GM23338 (cell line): Measurements from ENCODE around the gene CASR. TPM values are rescaled to one million over a fixed set of nuclear protein-coding genes. Genes with fewer than 3 reads are reported as not detected.

ENCODE experiments used
- ATAC-seq: fragments of 200-7000 bp; cut with Tn5 transposase; 3 replicates; pipeline ENCODE4 v1.9.1; 2020
- DNase-seq: peaks from one replicate; pipeline ENCODE4 v3.0.0-alpha.2; 2015; ENCODE audit warnings: low spot score
- H2AFZ ChIP-seq: fragments of 200-600 bp; sonication (generic); 2 replicates; pipeline ENCODE4 v1.8.0; 2016; ENCODE audit warnings: antibody characterized with exemption, mild to moderate bottlenecking, moderate library complexity
- H3F3A ChIP-seq: fragments of 200-600 bp; sonication (generic); replicated peaks from 2 replicates; pipeline ENCODE4 v1.8.0; 2017; ENCODE audit warnings: antibody characterized with exemption, mixed run types, low read depth
- H3K27ac ChIP-seq: fragments of 200-600 bp; sonication (generic); 2 replicates; pipeline ENCODE4 v1.6.1; 2016; ENCODE audit warnings: low read depth
- H3K27me3 ChIP-seq: fragments of 200-600 bp; sonication (generic); 2 replicates; pipeline ENCODE4 v1.8.0; 2016; ENCODE audit warnings: mild to moderate bottlenecking, mixed run types, moderate library complexity; ENCODE audit not compliant: insufficient read depth
- H3K36me3 ChIP-seq: fragments of 200-600 bp; sonication (generic); 2 replicates; pipeline ENCODE4 v1.8.0; 2016; ENCODE audit warnings: mild to moderate bottlenecking; ENCODE audit not compliant: insufficient read depth
- H3K4me1 ChIP-seq: fragments of 200-600 bp; sonication (generic); 2 replicates; pipeline ENCODE4 v1.8.0; 2016; ENCODE audit warnings: mild to moderate bottlenecking, moderate library complexity; ENCODE audit not compliant: insufficient read depth
- H3K4me2 ChIP-seq: fragments of 200-600 bp; sonication (generic); 2 replicates; pipeline ENCODE4 v1.7.1; 2017; ENCODE audit warnings: mixed run types
- H3K4me3 ChIP-seq: fragments of 200-600 bp; sonication (generic); 2 replicates; pipeline ENCODE4 v1.6.1; 2016; ENCODE audit warnings: mixed run types
- H3K79me2 ChIP-seq: fragments of 200-600 bp; sonication (generic); replicated peaks from 2 replicates; pipeline ENCODE4 v1.8.0; 2017; ENCODE audit warnings: mild to moderate bottlenecking; ENCODE audit not compliant: insufficient read depth
- H3K9me2 ChIP-seq: fragments of 200-600 bp; sonication (generic); 2 replicates; pipeline ENCODE4 v1.8.0; 2017; ENCODE audit not compliant: insufficient read depth
- H4K20me1 ChIP-seq: fragments of 200-600 bp; sonication (generic); replicated peaks from 2 replicates; pipeline ENCODE4 v1.8.0; 2017; ENCODE audit warnings: mild to moderate bottlenecking; ENCODE audit not compliant: insufficient read depth
- H3K27ac Mint-ChIP-seq: 2 replicates; pipeline ENCODE4 v1.8.0; 2020; ENCODE audit warnings: inconsistent platforms, mild to moderate bottlenecking, moderate library complexity, mixed read lengths
- H3K27me3 Mint-ChIP-seq: 3 replicates; pipeline ENCODE4 v1.8.0; 2022; ENCODE audit warnings: low read depth, mild to moderate bottlenecking, moderate library complexity, mixed read lengths, inconsistent platforms; ENCODE audit not compliant: insufficient read depth, poor library complexity
- H3K36me3 Mint-ChIP-seq: 3 replicates; pipeline ENCODE4 v1.8.0; 2021; ENCODE audit warnings: low read depth, mild to moderate bottlenecking, inconsistent platforms, moderate library complexity, mixed read lengths
- H3K4me1 Mint-ChIP-seq: 3 replicates; pipeline ENCODE4 v1.8.0; 2020; ENCODE audit warnings: mild to moderate bottlenecking, inconsistent platforms, mixed read lengths
- H3K4me3 Mint-ChIP-seq: 3 replicates; pipeline ENCODE4 v1.8.0; 2021; ENCODE audit warnings: moderate library complexity, mild to moderate bottlenecking, inconsistent platforms, mixed read lengths
- H3K9me3 Mint-ChIP-seq: 3 replicates; pipeline ENCODE4 v1.8.0; 2020; ENCODE audit warnings: moderate library complexity, mild to moderate bottlenecking, inconsistent platforms, mixed read lengths
- CREB1 ChIP-seq: fragments of 250-450 bp; sonication (Bioruptor Pico); IDR thresholded peaks from 2 replicates; pipeline ENCODE4 v1.5.0; 2020; ENCODE audit warnings: low read depth, mild to moderate bottlenecking, moderate library complexity
- JUNB ChIP-seq: IDR thresholded peaks from one replicate; pipeline ENCODE4 v1.6.1; 2016; ENCODE audit warnings: antibody characterized with exemption; ENCODE audit not compliant: unreplicated experiment
- STAT1 ChIP-seq: IDR thresholded peaks from one replicate; pipeline ENCODE4 v1.6.1; 2016; ENCODE audit warnings: antibody characterized with exemption; ENCODE audit not compliant: unreplicated experiment
- ZNF114 ChIP-seq: fragments of 250-450 bp; sonication (Bioruptor Pico); IDR thresholded peaks from 2 replicates; pipeline ENCODE4 v1.5.0; 2020; ENCODE audit warnings: mild to moderate bottlenecking, moderate library complexity
- ZNF331 ChIP-seq: fragments of 250-450 bp; sonication (Bioruptor Pico); IDR thresholded peaks from 2 replicates; pipeline ENCODE4 v1.5.0; 2020; ENCODE audit warnings: low read depth, mild to moderate bottlenecking, moderate library complexity
- polyA plus RNA-seq: library from polyadenylated mRNA; unstranded; fragments of >200 nt; fragmentation: Nextera tagmentation; extraction: Ambion mirVana; gene quantifications from 2 replicates; pipeline ENCODE4 v1.2.1, GENCODE V29; 2016
- total RNA-seq: library from RNA; depleted of rRNA; stranded (reverse); fragments of >200 nt; shearing (Covaris generic); gene quantifications from 2 replicates; pipeline ENCODE4 v1.2.3, GENCODE V29; 2014
- TF ChIP-seq, protein P1 (sequence below), 2 experiments: fragments of 200-600 bp in 1 of 2; sonication (generic) in 1 of 2; conservative IDR thresholded peaks; 2 replicates each; pipeline versions ENCODE4 v1.5.1 to v1.6.1; 2016 to 2017; ENCODE audit warnings: antibody characterized with exemption in 2 of 2, low read depth in 2 of 2, mild to moderate bottlenecking in 2 of 2, moderate library complexity in 1 of 2
- TF ChIP-seq, protein P2 (sequence below): IDR thresholded peaks from one replicate; pipeline ENCODE4 v1.6.1; 2018; ENCODE audit warnings: antibody characterized with exemption; ENCODE audit not compliant: unreplicated experiment

Gene CASR
- total and polyA plus RNA-seq, 2 experiments from 2014 or later, result 0.08 to 0.56 TPM

DNA sequence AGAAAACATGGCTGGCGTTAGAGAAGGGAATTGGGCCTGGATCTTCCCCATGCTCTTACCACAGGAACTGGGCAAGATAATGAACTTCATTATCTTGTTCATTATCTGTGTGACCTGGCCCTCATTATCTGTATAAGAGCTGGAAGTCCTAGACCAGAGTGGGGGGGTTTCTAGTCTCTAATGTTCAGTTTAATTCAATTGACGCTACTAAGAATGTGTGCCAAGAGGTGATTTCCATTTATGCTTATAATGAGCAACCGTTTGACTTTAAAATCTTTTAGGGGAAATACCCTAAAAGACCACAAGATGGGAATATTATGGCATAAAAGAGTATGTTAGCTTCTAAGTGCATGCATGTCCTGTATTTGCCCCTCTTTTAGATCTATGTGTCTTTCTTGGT is 82.5 kb downstream of the CASR start:
- DNase-seq (no peak), ATAC-seq (no peak)
- Histone ChIP-seq H3K4me1 (no peaks in the 10 kb centered on the region), H3K4me3 (no peak overlapping the region), H3F3A (no peaks in the 10 kb centered on the region), H2AFZ (no peak overlapping the region), H3K27ac (no peak overlapping the region), H3K9me2 (peaks cover 13% of the 10 kb centered on the region), H3K4me2 (no peak overlapping the region), H4K20me1 (no peaks in the 10 kb centered on the region), H3K79me2 (no peaks in the 10 kb centered on the region), H3K36me3 (no peaks in the 10 kb centered on the region), H3K27me3 (no peaks in the 10 kb centered on the region)
- H3K36me3 Mint-ChIP-seq, result no peaks in the 10 kb centered on the region
- peaks cover 8% of the 10 kb centered on the region for H3K4me1 Mint-ChIP-seq
- H3K27me3 Mint-ChIP-seq, result no peaks in the 10 kb centered on the region
- H3K9me3 Mint-ChIP-seq, result no peaks in the 10 kb centered on the region
- H3K4me3 Mint-ChIP-seq, result no peak overlapping the region
- TF ChIP-seq ZNF114 (CRISPR knock-in tag) (no peak), JUNB (no peak), ZNF331 (no peak), CREB1 (no peak)
- TF ChIP-seq, protein P1, sequence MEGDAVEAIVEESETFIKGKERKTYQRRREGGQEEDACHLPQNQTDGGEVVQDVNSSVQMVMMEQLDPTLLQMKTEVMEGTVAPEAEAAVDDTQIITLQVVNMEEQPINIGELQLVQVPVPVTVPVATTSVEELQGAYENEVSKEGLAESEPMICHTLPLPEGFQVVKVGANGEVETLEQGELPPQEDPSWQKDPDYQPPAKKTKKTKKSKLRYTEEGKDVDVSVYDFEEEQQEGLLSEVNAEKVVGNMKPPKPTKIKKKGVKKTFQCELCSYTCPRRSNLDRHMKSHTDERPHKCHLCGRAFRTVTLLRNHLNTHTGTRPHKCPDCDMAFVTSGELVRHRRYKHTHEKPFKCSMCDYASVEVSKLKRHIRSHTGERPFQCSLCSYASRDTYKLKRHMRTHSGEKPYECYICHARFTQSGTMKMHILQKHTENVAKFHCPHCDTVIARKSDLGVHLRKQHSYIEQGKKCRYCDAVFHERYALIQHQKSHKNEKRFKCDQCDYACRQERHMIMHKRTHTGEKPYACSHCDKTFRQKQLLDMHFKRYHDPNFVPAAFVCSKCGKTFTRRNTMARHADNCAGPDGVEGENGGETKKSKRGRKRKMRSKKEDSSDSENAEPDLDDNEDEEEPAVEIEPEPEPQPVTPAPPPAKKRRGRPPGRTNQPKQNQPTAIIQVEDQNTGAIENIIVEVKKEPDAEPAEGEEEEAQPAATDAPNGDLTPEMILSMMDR (conservative IDR thresholded peaks at IDR 0.05; ENCODE audit: low read depth in 2 of 2), result 0 out of 4 replicates have a peak, but pooled peaks of 1 of the 2 experiments have one; percentile 11
- H3K27ac Mint-ChIP-seq, result no peak overlapping the region

DNA sequence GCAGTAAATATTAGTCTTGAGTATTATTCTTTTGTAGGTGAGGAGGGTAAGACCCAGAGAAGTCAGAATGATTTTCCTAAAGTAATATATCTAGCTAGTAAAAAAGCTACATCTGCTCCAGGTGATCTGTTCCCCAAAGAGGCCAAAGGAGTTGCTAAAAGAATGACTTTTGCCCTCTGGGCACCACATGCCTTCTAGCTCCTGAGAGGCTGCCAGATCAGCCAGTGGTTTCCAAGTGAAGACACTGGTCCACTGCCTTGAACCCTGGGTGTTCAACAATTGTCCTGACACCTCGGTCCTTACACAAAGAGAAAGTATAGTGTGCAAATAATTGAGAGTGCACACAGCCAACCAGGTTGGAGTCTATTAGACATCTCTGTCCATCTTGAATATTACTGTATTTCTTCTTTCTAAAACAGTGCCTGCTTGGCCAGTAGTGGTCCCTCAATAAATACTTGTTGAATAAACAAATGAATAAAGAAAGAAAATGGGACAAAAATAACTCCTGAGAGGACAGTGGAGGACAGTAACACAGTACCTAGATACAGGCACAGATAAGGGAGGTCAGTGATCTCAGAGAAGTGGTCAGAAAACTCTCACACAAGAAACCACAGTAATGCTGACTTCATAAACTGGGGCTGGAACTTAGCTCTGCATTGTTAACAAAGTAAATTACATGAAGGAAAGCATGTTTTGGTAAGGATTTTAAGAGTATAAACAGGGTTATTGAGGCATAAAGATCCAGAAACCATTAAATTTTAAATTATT is 85.0 kb downstream of the CASR start:
- H3K4me3 ChIP-seq, result no peak overlapping the region
- DNase-seq (no peak), ATAC-seq (no peak)
- H3K36me3 ChIP-seq, result no peaks in the 10 kb centered on the region
- H4K20me1 ChIP-seq, result no peaks in the 10 kb centered on the region
- Mint-ChIP-seq H3K9me3 (peaks cover 4% of the 10 kb centered on the region; the same call in 1 of the 3 replicates), H3K27ac (no peak overlapping the region), H3K4me3 (no peak overlapping the region), H3K4me1 (no peaks in the 10 kb centered on the region), H3K36me3 (no peaks in the 10 kb centered on the region), H3K27me3 (no peaks in the 10 kb centered on the region)
- no peaks in the 10 kb centered on the region for H3K4me1 ChIP-seq
- no peak overlapping the region for H3K4me2 ChIP-seq
- H2AFZ ChIP-seq, result no peak overlapping the region
- H3K9me2 ChIP-seq, result peaks cover 12% of the 10 kb centered on the region
- TF ChIP-seq, protein P2, sequence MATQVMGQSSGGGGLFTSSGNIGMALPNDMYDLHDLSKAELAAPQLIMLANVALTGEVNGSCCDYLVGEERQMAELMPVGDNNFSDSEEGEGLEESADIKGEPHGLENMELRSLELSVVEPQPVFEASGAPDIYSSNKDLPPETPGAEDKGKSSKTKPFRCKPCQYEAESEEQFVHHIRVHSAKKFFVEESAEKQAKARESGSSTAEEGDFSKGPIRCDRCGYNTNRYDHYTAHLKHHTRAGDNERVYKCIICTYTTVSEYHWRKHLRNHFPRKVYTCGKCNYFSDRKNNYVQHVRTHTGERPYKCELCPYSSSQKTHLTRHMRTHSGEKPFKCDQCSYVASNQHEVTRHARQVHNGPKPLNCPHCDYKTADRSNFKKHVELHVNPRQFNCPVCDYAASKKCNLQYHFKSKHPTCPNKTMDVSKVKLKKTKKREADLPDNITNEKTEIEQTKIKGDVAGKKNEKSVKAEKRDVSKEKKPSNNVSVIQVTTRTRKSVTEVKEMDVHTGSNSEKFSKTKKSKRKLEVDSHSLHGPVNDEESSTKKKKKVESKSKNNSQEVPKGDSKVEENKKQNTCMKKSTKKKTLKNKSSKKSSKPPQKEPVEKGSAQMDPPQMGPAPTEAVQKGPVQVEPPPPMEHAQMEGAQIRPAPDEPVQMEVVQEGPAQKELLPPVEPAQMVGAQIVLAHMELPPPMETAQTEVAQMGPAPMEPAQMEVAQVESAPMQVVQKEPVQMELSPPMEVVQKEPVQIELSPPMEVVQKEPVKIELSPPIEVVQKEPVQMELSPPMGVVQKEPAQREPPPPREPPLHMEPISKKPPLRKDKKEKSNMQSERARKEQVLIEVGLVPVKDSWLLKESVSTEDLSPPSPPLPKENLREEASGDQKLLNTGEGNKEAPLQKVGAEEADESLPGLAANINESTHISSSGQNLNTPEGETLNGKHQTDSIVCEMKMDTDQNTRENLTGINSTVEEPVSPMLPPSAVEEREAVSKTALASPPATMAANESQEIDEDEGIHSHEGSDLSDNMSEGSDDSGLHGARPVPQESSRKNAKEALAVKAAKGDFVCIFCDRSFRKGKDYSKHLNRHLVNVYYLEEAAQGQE, result no peak
- TF ChIP-seq JUNB (no peak), STAT1 (no peak)
- no peaks in the 10 kb centered on the region for H3K79me2 ChIP-seq
- H3K27me3 ChIP-seq, result no peaks in the 10 kb centered on the region
- no peaks in the 10 kb centered on the region for H3F3A ChIP-seq
- H3K27ac ChIP-seq, result no peak overlapping the region
